ENCODE results near the gene BAIAP3.
"Not testable (repeated sequence)": the region's sequence is repeated elsewhere in the genome, so short reads cannot be mapped to it uniquely, and the experiment has no call there.

BAIAP3 gene, protein sequence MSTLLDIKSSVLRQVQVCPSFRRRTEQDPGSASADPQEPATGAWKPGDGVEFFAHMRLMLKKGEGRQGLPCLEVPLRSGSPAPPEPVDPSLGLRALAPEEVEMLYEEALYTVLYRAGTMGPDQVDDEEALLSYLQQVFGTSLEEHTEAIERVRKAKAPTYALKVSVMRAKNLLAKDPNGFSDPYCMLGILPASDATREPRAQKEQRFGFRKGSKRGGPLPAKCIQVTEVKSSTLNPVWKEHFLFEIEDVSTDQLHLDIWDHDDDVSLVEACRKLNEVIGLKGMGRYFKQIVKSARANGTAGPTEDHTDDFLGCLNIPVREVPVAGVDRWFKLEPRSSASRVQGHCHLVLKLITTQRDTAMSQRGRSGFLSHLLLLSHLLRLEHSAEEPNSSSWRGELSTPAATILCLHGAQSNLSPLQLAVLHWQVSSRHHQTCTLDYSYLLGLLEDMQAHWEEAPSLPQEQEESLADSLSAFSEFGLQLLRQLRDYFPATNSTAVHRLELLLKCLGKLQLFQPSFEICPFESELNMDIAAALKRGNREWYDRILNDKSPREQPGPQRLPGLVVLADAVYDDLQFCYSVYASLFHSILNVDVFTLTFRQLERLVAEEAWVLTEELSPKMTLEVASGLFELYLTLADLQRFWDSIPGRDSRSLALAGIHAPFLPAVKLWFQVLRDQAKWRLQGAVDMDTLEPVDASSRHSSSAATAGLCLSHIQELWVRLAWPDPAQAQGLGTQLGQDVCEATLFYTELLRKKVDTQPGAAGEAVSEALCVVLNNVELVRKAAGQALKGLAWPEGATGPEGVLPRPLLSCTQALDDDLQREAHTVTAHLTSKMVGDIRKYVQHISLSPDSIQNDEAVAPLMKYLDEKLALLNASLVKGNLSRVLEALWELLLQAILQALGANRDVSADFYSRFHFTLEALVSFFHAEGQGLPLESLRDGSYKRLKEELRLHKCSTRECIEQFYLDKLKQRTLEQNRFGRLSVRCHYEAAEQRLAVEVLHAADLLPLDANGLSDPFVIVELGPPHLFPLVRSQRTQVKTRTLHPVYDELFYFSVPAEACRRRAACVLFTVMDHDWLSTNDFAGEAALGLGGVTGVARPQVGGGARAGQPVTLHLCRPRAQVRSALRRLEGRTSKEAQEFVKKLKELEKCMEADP

DNA sequence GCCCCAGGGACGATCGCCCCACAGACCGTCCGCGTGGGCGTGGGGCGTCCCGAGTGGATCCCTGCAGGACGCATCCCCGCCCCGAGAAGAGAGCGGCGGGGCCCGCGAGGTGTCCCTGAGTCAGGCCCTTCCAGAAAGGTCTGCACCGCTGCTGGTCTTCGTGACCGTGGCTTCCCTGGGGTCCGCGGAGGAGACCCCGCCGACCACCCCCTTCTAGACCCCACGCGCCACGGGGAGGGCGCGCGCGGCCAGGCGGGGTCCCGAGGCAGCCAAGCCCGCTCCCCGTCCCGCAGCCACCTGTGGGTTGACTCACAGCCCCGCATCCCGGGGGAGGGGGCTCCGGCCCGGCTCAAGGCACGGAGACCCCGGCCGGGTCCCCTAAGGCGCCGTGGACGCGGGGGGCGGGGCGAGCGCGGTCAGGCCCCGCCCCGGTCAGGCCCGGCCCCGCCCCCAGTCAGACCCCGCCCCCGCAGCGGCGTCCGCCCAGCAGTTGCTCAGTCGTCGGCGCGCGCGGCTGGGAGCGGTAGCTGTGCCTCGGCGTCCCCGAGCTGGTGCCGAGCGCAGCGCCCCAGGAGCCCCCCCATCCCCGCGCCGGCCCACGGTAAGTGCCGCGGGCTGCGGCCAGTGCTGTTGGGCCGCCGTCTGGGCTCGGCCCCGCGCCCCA is at the start of gene BAIAP3:
BAIAP3 (plus strand) TSS at position 497 of the 664 bp plus-strand sequence. CDS start 4,905 bp downstream, outside the sequence.
- no peak for DNase-seq (ENCODE audit: low read depth)

DNA sequence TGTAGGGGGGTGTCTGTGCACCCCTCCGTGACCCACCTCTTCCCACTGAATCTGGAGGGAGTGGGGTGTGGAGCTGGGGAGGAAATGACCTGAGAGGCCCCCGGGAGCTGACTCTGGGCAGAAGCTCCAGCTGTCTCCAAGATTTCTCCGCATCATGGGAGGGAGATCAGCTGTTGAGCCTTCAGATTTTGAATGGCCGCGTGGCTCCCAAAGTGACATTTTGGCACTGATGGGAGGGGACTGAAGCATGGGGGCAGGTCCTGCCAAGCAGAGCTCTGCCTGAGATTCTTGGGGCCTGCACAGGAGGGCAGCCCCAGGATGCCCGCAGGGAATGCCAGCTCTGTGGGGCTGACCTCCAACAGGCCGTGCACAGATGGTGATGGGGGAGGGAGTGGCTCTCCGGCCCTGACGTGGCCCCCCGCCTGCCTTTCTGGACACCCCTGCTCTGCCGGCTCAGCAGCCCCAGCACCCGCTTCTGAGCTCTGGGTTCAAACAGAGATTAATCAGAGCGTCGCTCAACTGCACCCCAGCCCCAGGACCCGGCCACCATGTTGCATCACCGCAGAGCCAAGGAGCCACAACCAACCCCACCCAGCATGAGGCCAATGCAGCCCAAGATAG is 49.3 kb upstream of the BAIAP3 start:
- DNase-seq (ENCODE audit: low read depth), result no peak

DNA sequence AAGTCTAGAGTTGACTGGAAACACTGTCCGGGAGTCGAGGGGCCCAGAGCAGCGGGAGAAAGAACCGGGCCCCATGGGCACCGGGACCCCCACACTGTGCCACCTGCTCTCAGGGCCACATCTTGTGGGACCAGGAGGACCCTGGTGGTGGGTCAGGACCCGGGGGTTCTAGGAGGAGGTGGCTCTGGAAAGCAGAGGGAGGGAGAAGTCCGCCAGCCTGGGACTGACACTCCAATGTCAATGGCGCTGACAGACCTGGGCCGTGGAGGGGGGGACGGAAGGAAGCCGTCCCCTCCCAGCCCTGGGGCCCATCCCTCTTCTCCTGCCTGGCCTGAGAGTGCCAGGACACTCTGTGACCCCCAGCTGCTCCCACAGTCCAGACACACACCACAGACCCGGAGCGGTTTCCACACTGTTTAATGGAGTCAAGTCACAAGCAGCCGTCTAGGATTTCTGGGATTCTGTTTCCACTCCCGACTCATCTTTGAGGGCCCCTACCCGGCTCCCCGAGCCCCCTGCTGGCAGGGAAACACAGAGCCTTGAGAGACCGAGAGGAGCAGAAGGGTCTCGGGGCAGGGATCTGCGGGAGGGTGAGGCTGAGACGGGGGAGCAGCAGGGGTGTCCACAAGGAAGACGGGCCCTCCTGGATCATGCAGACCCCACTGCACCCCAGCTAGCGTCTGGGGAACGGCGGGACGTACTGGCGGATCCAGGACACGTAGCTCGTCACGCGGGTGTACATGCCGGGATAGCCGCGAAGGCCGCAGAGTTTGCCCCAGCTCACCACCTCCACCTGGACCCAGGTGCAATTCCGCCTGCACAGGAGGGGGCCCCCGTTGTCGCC is 47.6 kb upstream of the BAIAP3 start:
- no peak for DNase-seq (ENCODE audit: low read depth)

DNA sequence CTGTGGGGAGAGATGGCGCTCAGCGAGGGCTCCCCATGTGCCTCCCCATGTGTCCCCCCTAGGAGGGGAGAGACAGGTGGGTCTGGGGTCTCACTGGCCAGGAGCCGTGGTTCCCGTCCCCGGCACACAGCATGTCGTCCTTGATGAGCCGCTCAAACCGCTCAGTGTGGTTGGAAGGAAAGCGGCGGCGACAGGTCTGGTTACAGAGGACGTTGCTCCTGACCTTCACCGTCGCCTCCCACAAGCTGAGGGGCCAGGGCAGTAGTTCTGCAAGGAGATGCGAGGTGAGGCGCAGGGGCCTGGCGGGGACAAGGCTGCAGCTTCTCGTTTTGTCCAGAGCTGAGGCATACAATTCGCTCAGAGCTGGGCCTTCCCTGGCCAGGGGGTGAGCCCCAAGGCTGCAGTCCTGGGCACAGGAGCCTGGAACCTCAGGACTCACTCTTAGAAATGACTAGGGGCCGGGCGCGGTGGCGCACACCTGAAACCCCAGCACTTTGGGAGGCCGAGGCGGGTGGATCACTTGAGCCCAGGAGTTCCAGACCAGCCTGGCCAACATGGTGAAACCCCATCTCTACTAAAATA is 46.8 kb upstream of the BAIAP3 start:
- no peak for DNase-seq (ENCODE audit: low read depth)

DNA sequence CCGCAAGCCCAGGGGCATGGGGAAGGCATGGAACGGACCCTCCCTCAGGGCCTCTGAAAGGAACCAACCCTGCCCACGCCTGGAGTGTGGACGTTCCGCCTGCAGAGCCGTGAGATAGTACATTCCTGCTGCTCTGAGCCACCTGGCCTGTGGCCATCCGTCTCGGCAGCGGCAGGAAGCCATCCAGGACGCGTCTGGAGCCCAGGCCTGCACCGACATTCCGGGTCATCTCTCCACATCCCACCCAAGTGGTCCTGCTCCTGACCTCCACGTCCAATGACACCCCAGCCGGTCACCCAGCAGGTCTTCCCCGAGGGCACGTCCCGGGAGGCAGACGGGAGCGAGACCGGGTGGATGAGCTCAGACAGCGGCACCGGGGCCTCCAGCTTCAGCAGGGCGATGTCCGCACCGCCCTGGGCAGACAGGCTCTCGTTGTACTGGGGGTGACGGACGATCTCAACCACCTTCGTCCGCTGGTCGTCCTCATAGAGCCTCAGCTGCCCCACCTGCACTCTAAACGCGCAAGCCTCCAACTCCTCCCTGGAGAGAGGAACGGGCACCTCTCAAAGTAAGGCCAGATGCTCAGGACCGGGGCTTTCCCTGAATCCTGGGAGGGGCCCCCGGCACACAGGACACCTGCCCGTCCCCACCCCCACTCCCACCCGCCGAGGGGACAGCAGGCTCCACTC is 45.3 kb upstream of the BAIAP3 start:
- DNase-seq (ENCODE audit: low read depth), result no peak

DNA sequence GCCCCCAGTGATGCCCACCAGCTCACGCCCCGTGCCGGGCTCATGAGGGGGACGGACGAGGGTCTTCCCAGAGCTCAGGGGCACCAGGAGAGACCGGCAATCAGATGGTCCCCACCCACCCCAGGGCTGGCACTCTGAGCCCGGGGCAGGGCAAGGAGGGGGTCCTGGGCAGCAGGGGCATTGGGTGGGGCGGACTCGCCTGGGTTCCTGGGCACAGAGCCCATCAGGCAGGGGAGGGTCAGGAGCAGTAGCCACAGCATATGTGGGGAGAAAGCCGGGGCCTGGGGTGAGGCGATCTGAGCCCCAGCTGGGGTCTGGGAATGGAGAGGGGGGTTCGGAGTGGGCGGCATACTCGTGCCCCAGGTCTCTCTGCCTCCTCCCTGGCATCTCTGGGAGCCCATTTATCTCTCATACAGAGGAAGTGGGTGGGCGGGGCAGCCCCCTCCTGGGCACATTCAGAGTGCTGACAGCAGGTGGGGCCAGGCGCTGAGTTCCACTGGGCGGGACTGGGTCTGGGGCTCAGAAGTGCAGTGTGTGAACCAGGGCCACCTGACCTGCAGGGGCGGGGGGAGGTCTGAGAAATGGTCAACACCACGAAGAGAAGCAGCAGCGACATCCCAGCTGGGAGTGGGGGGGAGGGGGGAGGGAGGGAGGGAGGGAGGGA is 44.5 kb upstream of the BAIAP3 start:
- DNase-seq (ENCODE audit: low read depth), result no peak

DNA sequence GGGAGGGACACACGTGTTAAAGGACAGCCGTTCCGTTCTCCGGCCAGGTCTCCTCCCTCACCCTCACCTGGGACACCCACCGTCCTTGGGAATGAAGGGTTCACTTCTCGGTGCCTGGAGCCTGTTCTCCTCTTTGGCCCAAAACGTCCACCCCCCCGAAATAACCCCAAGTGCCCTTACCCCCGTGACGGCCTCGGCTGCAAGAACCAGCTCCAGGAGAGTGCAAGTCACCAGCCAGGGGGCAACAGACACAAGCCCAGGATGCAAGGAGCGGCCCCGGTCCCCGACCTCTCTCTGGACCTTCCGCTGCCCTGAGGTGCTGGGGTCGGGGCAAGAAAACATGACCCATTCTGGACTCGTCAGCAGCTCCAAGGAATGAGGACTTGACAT is 44.0 kb upstream of the BAIAP3 start:
- DNase-seq (ENCODE audit: low read depth), result no peak

DNA sequence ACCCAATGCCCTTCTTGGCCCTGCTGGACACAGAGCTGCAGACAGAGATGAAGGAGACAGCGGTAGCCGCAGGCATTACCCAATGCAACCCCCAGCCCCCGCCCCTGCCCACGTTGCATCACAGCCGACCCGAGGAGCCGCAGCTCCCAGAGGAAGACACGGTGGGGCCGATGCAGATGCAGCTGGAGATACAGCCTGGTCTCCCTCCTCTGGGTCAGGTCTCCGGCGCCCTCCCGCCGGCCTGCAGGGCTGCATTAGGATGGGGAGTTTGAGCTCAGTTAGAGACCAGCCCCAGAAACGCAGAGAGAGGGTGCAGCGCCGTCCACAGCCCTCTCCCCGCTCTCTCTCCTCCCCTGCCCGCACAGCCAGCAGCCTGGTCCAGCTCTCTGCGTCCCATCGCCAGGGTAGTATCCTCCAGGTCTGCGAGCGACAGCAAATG is 43.4 kb upstream of the BAIAP3 start:
- DNase-seq (ENCODE audit: low read depth), result no peak

DNA sequence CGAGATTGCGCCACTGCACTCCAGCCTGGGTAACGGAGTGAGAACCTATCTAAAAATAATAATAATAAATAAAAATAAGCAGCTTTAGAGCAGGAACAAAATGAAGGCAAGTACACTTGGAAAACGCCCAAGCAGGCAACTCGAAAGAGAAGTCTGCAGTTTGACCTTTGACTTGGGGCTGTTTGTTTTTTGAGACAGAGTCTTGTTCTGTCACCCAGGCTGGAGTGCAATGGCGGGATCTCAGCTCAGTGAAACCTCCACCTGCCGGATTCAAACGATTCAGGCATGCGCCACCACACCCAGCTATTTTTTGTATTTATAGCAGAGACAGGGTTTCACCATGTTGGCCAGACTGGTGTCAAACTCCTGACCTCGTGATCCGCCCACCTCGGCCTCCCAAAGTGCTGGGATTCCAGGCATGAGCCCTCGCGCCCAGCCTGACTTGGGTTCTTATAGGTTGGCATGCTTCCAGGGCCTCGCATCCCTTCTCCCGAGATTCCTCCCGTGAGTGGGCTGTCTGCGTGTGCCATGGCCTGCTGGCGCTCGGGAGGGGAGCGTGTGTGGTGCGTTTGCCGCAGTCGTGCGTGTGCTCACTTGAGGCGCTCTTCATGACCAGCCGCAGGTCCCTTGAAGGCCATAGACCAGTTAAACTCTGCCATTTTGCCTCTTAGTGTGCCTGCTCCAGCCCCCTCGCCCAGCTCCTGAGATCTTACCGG is 42.4 kb upstream of the BAIAP3 start:
- no peak for DNase-seq (ENCODE audit: low read depth)

DNA sequence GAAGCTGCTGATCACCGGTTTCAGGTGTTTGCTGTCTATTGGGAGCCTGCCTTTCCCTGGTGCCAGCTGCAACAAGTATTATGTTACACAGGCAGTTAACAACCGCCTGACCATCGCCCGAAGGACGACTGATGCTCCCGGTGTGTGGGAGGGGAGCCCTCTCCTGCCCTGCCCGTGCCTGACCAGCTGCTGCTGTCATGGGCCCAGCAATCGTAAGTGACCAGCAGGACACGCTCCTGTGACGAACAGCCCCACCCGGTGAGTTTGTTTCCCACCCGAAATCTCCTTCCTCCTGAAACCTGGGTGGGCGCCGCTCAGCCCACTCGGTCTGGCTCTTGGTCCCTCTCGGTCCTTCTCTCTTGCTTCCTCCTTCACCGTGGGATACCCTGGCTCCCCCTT is 41.9 kb upstream of the BAIAP3 start:
- DNase-seq (ENCODE audit: low read depth), result no peak

DNA sequence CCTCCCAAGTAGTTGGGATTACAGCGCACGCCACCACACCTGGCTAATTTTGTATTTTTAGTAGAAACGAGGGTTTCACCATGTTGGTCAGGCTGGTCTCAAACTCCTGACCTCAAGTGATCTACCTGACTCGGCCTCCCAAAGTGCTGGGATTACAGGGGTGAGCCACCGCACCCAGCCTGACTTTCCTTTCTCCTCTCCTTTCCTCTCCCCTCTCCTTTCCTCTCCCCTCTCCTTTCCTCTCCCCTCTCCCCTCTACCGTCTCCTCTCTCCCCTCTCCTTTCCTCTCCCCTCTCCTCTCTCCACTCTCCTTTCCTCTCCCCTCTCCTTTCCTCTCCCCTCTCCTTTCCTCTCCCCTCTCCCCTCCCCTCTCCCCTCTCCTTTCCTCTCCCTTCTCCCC is 41.2 kb upstream of the BAIAP3 start:
- not testable (repeated sequence) for DNase-seq (ENCODE audit: low read depth)

DNA sequence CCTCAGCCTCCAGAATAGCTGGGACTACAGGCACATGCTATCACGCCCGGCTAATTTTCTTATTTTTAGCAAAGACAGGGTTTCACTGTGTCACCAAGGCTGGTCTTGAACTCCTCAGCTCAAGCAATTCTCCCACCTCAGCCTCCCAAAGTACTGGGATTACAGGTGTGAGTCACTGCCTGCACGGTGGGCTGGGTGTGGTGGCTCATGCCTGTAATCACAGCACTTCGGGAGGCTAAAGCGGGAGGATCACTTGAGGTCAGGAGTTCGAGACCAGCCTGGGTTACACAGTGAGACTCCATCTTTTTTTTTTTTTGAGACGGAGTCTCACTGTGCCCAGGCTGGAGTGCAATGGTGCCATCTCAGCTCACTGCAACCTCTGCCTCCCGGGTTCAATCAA is 40.6 kb upstream of the BAIAP3 start:
- DNase-seq (ENCODE audit: low read depth), result not testable (repeated sequence)

DNA sequence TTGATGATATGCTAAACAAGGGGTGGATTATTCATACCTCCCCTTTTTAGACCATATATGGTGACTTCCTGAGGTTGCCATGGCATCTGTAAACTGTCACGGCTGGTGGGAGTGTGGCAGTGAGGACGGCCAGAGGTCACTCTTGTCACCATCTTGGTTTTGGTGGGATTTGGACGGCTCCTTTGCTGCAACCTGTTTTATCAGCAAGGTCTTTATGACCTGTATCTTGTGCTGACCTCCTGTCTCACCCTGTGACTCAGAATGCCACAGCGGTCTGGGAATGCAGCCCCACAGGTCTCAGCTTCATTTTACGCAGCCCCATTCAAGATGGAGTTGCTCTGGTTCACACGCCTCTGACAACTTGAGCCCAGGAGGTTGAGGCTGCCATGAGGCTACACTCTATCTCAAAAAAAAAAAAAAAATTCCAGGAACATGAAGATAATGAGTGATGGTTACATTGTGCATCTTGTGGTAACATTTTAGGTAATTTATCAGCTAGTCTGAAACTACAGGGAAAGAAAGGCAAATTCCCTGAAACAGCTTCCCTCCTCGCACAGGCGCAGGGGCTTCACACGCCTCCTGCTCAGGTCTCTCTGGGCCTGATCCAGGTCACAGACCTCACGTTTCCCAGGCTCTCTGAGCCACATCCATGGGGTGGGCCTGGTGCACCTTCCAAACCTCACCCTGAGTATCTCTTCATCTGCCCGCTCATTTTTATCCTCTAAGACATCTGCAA is 39.4 kb upstream of the BAIAP3 start:
- no peak for DNase-seq (ENCODE audit: low read depth)

DNA sequence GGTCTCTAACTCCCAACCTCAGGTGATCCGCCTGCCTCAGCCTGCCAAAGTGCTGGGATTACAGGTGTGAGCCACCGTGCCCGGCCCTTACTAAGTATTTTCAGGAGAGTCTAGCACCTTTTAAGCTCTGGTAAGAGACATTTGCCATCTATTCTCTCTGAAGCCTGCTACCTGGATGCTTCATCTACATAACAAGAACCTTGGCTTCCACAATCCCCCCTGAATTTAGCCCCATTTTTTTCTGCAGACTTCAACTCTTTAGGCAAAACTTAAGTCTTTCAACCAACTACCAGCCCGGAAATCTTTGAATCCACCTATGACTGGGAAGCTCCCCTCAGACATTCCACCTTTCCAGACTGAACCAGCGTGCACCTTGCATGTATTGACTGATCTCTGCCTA is 38.0 kb upstream of the BAIAP3 start:
- DNase-seq (ENCODE audit: low read depth), result no peak

DNA sequence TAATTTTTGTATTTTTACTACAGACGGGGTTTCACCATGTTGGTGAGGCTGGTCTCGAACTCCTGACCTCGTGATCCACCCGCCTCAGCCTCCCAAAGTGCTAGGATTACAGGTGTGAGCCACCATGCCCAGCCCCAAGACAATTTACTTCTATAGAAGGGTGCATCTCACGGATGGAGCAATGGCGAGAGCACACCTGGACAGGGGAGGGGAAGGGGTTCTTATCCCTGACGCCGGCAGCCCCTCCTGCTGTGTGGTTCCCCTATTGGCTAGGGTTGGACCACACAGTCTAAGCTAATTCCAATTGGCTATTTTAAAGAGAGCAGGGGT is 36.8 kb upstream of the BAIAP3 start:
- not testable (repeated sequence) for DNase-seq (ENCODE audit: low read depth)

DNA sequence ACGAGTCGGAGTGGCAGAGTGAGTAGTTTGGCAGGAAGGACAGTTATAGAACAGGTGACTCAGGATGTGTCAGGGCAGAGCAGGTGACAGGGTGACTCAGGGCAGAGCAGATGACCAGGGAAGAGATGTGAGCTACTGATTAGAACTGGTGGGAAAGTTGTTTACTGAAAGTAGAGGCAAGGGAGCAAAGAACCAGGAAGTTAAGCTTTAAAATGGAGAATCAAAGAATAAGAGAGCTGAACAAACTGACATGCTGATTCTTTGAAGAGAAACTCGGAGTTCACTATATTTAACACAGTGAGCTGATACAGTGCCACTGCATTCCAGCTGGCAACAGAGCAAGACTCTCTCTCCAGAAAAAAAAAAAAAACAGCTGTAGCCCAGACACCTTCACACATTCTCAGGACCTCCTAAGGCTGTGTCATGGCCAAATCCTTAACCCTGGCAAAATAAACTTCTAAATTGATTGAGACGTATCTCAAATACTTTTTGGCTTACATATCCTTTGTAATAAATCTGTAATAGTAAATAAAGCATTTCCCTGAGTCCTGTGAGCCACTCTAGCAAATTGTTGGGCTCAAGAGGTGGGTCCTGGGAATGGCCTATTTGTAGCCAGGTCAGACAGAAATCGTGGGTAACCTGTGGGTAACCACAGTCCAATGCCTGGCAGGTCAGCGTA is 36.3 kb upstream of the BAIAP3 start:
- DNase-seq (ENCODE audit: low read depth), result no peak

DNA sequence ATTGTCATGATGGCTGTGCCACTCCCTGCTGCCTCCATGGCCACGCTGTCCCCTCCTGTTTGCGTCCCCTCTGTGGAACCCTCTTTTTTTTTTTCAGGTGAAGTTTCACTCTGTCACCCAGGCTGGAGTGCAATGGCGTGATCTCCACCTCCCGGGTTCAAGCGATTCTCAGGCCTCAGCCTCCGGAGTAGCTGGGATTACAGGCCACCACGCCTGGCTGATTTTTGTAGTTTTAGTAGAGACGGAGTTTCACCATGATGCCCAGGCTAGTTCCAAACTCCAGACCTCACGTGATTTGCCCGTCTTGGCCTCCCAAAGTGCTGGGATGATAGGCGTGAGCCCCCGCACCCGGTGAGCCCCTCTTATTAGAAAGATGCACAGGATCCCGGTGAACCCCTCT is 35.0 kb upstream of the BAIAP3 start:
- no peak for DNase-seq (ENCODE audit: low read depth)

All from fibroblast of gingiva (primary cell).